MG63 (cell line): ENCODE results near the gene GGA2. TPM values are rescaled to one million over a fixed set of nuclear protein-coding genes. Genes with fewer than 3 reads are reported as not detected.

Experiments used
- DNase-seq: peaks from one replicate; pipeline ENCODE4 v3.0.0-alpha.2; 2020
- H3K27me3 ChIP-seq: fragments of 250-450 bp; sonication (Bioruptor Pico); 2 replicates; pipeline ENCODE4 v1.5.1; 2020; ENCODE audit warnings: mild to moderate bottlenecking, moderate library complexity
- H3K36me3 ChIP-seq: fragments of 250-450 bp; sonication (Bioruptor Pico); 2 replicates; pipeline ENCODE4 v1.5.1; 2020; ENCODE audit warnings: mild to moderate bottlenecking, moderate library complexity
- H3K4me3 ChIP-seq: fragments of 250-450 bp; sonication (Bioruptor Pico); 2 replicates; pipeline ENCODE4 v1.5.1; 2020; ENCODE audit warnings: mild to moderate bottlenecking, moderate library complexity
- H3K9me3 ChIP-seq: fragments of 250-450 bp; sonication (Bioruptor Pico); 2 replicates; pipeline ENCODE4 v1.5.1; 2020; ENCODE audit warnings: mild to moderate bottlenecking, moderate library complexity
- total RNA-seq: library from RNA; depleted of rRNA; stranded (reverse); fragments of >200 nt; shearing (Covaris generic); gene quantifications from 2 replicates; pipeline ENCODE4 v1.2.3, GENCODE V29; 2014; ENCODE audit warnings: low replicate concordance; rRNA removed

GGA2 gene
- total RNA-seq, 1 experiment from 2014 or later = 44.2 TPM

DNA sequence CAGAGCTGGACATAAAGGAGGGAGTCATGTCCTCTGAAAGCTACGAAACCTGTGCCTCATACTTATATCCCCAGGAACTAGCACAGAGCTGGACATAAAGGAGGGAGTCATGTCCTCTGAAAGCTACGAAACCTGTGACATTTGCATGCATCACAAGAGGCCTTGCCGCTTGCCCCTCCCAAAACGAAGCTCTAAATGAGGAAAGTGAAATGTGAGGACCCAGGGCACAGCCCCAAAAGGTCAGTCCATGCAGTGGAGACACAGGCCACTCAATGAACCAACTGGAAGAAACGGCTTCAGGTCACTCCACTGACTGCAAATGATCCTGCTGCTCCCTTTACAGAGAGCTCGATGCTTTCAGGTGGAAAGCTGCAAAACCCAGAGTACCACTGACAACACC lies 95.6 kb downstream of the GGA2 start:
- no peak for DNase-seq
- no peaks in the 10 kb centered on the region for H3K27me3 ChIP-seq
- H3K4me3 ChIP-seq = no peak overlapping the region
- H3K36me3 ChIP-seq = peaks cover 43% of the 10 kb centered on the region
- no peaks in the 10 kb centered on the region for H3K9me3 ChIP-seq

Other genes with a start within 250 kb of the GGA2 start
- gene SCNN1B, start 208.2 kb downstream of the GGA2 start, total RNA-seq = not detected in 2 replicates
- 8.0 and 10.2 TPM in 2 replicates for gene COG7, start 57.3 kb downstream of the GGA2 start, total RNA-seq
- 23.8 and 45.3 TPM in 2 replicates for gene EARS2, start 46.9 kb upstream of the GGA2 start, total RNA-seq
- 59.3 and 59.9 TPM in 2 replicates for gene UBFD1, start 47.2 kb upstream of the GGA2 start, total RNA-seq
- gene NDUFAB1, start 85.8 kb upstream of the GGA2 start, total RNA-seq = 103 and 184 TPM in 2 replicates
- gene PALB2, start 130.8 kb upstream of the GGA2 start, total RNA-seq = 15.1 and 15.4 TPM in 2 replicates
- 96.7 and 108 TPM in 2 replicates for gene DCTN5, start 131.0 kb upstream of the GGA2 start, total RNA-seq
- 38.0 and 39.7 TPM in 2 replicates for gene PLK1, start 168.4 kb upstream of the GGA2 start, total RNA-seq
- not detected in 2 replicates for gene ERN2, start 202.7 kb upstream of the GGA2 start, total RNA-seq
- gene CHP2, start 244.5 kb upstream of the GGA2 start, total RNA-seq = not detected in 2 replicates